ENCODE data around the gene NAT8L.

Gene NAT8L

DNA sequence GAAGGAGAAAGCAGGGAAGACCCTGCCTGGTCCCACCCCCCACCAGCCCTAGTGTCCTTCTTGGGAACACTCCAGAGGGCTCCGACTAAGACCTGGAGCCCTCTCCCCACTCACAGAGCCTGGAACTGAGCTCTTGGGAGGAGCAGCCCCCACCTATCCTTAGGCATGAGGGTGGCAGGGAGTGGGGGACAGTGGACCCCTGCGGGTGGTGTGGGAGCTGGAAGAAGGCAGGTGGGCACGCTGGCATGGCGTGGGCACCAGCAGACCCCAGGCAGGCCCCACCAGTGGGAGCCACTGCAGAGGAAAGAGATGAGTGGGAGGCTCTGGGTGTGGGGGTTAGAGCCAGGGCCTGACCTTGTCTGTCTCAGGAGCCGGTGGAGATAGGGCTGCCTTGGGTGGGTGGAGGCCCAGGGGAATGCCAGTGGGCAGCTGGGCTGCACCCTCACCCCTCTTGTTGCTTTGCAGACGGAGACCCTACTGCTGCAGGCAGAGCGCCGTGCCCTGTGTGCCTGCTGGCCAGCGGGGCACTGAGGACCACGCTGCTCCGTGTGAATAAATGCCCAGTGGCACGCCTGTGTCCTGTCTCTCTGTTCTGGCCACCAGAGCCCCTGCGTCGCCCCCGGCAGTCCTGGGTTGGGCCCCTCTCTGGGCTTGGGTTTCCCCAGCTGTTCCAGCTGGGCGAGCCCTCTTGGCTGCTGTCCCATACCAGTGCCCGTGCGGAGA lies 15.6 kb upstream of the NAT8L start:
- no peak for DNase-seq (ENCODE audit: insufficient read length, low spot score)
- TF ChIP-seq, protein P1, sequence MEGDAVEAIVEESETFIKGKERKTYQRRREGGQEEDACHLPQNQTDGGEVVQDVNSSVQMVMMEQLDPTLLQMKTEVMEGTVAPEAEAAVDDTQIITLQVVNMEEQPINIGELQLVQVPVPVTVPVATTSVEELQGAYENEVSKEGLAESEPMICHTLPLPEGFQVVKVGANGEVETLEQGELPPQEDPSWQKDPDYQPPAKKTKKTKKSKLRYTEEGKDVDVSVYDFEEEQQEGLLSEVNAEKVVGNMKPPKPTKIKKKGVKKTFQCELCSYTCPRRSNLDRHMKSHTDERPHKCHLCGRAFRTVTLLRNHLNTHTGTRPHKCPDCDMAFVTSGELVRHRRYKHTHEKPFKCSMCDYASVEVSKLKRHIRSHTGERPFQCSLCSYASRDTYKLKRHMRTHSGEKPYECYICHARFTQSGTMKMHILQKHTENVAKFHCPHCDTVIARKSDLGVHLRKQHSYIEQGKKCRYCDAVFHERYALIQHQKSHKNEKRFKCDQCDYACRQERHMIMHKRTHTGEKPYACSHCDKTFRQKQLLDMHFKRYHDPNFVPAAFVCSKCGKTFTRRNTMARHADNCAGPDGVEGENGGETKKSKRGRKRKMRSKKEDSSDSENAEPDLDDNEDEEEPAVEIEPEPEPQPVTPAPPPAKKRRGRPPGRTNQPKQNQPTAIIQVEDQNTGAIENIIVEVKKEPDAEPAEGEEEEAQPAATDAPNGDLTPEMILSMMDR (IDR thresholded peaks at IDR 0.05; ENCODE audit: insufficient read depth, missing control alignments): no peak
- FAIRE-seq: no peak

DNA sequence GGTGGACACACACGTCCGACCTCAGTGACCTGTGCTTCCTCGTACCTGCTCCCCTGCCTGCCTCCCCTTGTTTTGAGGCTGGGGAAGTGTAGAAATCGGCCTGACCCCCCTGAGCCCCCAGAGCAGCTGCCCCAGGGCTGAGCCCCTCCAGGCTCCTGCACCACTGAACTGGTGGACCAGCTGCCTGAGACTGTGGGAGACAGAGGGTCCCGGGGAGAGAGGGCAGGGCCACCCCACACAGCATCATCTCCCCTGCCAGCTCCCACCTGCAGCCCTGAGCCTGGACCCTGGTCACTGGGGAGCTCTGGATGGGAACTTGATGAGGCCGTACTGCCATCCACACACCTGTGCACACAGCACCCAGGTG lies 15.0 kb upstream of the NAT8L start:
- FAIRE-seq: no peak
- TF ChIP-seq, protein P1 (IDR thresholded peaks at IDR 0.05; ENCODE audit: insufficient read depth, missing control alignments): no peak

DNA sequence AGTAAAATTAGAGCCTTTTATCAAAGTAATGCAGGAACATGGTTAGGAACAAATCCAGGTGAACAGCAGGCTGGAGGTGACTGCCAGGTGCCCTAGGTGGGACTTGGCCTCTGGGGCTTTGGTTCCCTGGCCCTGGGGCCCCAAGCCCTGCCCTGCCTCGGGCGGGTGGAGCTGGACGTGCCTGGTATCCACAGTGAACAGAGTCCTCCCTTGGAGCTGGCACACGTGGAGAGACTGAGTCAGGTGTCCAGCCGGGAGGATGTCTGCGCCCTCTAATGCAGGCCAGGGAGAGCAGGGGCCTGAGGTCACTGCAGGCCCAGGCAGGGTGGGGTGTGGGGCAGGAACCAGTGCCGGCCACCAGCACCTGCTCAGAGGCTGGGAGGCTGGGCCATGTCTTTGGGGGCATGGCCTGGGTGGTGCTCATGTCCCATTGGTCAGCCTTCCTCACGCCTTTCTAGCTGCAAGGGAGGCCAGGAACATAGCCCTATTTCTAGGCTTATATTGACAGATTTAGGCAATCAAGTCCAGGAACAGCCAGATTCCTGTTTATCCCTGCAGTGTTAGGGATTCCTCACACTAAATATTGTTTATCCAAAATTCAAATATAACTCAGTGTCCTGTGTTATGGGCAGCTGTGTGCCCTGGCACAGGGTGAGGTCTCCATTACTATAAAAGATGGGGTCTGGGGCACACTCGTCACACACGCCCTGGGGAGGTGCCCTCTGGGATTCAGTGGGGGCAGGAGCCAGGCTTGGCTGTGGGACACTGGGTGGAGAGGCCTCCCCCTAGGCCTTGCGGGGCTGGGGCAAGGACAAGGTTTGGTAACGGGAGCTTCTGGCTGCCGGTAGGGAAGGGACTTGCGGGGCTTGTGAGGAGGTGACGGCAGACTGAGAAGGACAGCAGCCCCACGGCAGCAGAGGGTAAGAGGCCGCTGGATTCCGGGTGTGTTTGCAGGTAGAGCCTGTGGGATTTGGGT lies 14.3 kb upstream of the NAT8L start:
- FAIRE-seq: no peak
- TF ChIP-seq, protein P1 (IDR thresholded peaks at IDR 0.05; ENCODE audit: insufficient read depth, missing control alignments): no peak
- no peak for DNase-seq (ENCODE audit: insufficient read length, low spot score)

More for the DNA sequence above, 15.0 kb upstream of the NAT8L start:
- no peak for DNase-seq (ENCODE audit: insufficient read length, low spot score)

DNA sequence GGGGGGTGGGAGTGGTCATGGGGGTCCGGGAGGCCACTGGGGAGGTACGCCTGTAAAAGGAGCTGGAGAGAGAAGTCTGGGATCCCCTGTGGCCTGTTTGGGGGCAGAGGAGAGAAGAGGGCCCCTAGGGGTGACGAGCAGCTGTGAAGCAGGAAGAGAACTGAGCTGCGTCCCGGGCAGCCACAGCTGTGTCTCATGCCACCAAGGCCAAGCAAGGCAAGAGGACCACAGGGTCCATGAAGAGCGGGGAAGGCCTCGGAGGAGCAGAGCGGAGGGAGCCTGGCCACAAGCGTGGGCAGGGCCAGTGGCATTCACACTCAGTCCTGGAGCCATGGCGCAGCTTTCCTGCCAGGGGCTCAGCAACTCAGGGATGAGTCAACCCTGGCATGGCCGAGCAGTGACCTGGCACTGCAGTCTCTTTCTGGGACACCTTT lies 13.6 kb upstream of the NAT8L start:
- DNase-seq (ENCODE audit: insufficient read length, low spot score) (no peak), FAIRE-seq (no peak)
- TF ChIP-seq, protein P1 (IDR thresholded peaks at IDR 0.05; ENCODE audit: insufficient read depth, missing control alignments): no peak

DNA sequence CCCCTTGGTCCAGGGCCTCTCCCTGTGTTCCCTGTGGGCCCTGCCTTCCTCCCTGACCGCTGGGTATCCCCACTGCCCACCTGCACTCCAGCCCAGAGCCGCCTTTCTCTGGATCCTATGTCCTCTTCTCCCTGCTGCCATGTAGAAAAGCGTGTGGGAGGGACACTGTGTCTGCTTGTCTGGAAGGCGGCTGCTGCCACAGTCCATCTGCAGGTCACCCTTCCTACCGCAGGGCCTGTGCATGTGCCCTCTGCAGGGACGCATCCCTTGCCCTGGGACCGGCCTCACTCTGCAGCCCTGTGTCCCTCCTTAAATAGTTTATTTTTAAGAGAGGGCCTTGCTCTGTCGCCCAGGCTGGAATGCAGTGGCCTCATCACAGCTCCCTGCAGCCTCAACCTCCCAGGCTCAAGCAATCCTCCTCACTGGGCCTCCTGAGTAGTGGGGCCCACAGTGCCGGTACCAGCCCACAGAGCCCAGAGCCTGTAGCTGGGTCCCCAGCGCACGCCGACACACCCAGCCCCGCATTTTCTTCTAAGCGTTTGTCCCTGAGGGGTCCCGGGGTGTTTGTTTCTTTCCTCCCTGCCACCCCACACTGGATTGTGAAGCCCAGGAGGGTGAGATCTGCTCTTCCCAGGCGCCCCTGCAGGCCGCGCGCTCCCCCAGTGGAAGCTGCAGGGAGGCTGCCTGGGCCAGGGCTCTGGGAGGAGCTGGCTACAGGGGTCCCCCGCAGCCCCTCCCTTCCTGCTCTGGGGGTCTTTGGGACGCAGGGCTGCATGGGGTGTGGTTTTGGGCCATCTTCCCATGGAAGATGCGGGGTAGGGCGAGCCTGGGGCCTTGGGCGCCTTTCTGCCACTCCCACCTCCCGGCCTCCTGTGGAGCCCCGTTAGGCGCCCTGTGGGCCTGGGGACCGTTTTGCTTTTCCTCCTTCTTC lies 12.8 kb upstream of the NAT8L start:
- TF ChIP-seq, protein P1 (IDR thresholded peaks at IDR 0.05; ENCODE audit: insufficient read depth, missing control alignments): no peak
- no peak for DNase-seq (ENCODE audit: insufficient read length, low spot score)
- no peak for FAIRE-seq

DNA sequence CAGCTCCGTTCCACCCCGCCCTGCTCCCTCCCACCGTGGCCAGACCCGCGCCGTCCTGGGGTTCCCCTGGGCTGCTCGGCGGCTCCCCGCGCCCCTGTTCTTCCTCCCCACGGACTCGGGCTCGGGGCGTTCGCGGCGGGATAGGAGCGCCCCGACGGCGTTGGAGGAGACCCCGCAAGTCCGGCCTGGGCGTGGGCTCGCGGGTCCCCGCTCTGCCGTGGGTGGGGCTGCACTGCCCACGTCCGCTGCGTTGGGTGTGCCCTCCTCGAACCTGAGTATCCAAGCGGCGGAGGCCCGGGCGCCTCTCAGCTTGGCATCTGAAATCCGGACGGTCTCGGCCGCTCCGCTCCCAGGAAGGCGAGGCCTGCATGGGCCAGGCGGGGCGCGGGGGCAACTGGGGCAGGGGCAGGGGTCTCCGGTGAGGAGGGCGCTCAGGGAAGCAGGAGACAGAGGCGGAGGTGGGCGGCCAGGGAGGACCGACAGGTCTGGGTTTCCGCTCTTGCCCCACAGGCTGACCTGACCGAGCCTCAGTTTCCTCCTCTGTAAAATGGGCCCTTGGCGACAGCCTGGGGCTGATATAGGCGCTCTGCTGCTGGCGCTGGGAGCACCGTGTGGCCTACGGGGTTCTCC lies 12.0 kb upstream of the NAT8L start:
- TF ChIP-seq, protein P1 (IDR thresholded peaks at IDR 0.05; ENCODE audit: insufficient read depth, missing control alignments): no peak
- DNase-seq (ENCODE audit: insufficient read length, low spot score): no peak
- no peak for FAIRE-seq

Data from D721Med (cell line).